A549 treated with AZD9567 at 1 μM for 4 hours (cell line): ENCODE results near the gene TTC6. TPM values are rescaled to one million over a fixed set of nuclear protein-coding genes. Genes with fewer than 3 reads are reported as not detected.

Experiments
- total RNA-seq: library from RNA; stranded (reverse); fragments of 200-300 nt; extraction: Qiagen RNA extraction; gene quantifications from 5 replicates; pipeline ENCODE4 v1.2.3, GENCODE V29; 2022; ENCODE audit not compliant: insufficient read depth

The TTC6 gene, protein sequence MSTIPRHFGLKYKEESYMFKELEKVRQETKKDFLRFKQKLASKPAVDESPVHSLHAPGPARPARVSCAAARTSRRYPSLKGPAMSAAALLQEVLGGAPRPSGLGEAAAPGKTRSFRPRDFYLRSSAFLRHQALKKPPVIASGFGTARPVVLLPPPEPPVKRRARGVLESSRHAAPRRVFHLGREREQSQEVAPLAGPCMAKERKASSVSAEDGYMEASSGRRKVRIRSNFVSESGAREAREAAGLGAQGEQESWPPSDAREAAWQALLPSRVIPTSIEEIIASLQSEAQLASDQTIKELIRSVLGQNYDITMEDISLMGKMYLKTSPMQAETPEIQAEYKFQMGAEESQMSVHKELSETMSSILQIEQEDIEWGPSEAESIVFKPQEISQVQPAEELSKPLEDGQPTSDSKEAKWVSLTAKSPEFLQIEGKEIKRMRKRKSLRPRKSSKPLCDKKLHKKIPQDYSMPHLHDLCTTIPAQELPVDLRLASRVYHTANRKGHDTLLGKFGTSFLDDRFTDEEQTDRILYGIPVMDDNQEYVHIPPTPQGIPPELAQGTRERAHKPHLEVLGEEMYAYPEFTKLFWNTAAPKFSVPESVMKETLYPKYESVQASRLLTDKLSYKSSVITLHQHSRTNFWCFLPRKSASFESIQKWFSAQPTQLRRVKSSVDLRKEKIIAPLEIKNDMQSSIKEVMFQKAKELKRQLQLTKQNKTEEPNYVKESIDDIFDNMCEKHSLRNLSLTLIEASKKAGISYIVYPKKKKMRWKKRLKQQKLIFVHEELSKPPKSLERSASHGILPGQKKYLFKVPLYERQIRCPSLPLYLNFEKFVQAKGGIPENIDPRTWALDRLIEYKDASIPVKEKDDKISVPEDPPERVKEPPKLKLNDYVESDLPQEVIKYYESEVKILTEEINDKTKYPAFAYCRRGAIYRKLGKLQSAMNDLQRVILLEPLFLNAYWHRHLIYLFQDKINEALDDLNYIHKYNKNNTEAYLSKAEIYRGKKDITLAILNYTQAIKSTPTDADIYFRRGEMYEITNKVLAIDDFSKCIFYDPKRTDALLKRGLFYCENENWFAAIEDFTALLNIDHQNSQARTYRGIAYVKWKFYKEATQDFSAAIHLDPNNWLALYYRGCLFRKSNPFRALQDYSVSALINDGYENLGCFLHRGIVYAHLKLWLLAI (N-terminal part only)
- 0.13 to 0.39 TPM (median 0.33 TPM) in 4 of 5 replicates, not detected in the other for total RNA-seq

GRCh38 chr14:37594971-37595808 is at the start of gene TTC6, which contains the start of gene FOXA1:
Gene TTC6, plus strand, starts transcription at chr14:37595629. Its CDS starts 26,436 bp downstream, at chr14:37622065.
Gene FOXA1, minus strand, starts transcription at chr14:37595249. Its CDS starts 277 bp downstream, at chr14:37594972.

Other genes with a start within 250 kb of the TTC6 start
- 4.8 to 7.5 TPM (median 6.4 TPM) in 5 replicates for gene FOXA1, start 380 bp upstream of the TTC6 start, total RNA-seq